HepG2 (cell line): ENCODE data around the gene EIF4H. TPM values are rescaled to one million over a fixed set of nuclear protein-coding genes. Genes with fewer than 3 reads are reported as not detected.

Source experiments
- ATAC-seq: fragments of 200-7000 bp; cut with Tn5 transposase; 3 replicates; pipeline ENCODE4 v1.9.1; 2020; ENCODE audit warnings: mild to moderate bottlenecking, moderate library complexity
- BruUV-seq: library from RNA; stranded (reverse); fragments of 400-500 nt; replicated peaks from 2 replicates; lab custom pipeline; 2021; lab: Mats Ljungman, UMichigan
- CTCF ChIA-PET: fragments of 300-600 bp; formaldehyde crosslinking; extraction: SDS; loops from one replicate; lab custom pipeline; 2021; ENCODE audit warnings: low total read pairs, inconsistent platforms, low intra/inter-chr PET ratio; lab: Yijun Ruan, JAX
- POLR2A ChIA-PET: fragments of 350-600 bp; sonication (Branson Sonifier 250); formaldehyde crosslinking; loops from one replicate; lab custom pipeline; 2020; ENCODE audit warnings: antibody characterized with exemption, inconsistent platforms; lab: Yijun Ruan, JAX
- DNase-seq: peaks from one replicate; pipeline ENCODE4 v3.0.0-alpha.2; 2015; ENCODE audit warnings: low spot score
- FAIRE-seq: peaks from 3 replicates; lab custom pipeline; 2011; peaks lifted over from hg19 to GRCh38; lab: Jason Lieb, UNC
- H2AFZ ChIP-seq: one replicate; pipeline ENCODE4 v1.6.1; 2011; ENCODE audit warnings: low read length, inconsistent platforms
- H3K27ac ChIP-seq: fragments of 300-600 bp; 3 replicates; pipeline ENCODE4 v1.8.0; 2011; ENCODE audit warnings: mixed run types, mild to moderate bottlenecking, mixed read lengths, low read length, inconsistent platforms; ENCODE audit not compliant: insufficient read depth; ENCODE audit errors: extremely low read length
- H3K27me3 ChIP-seq, 2 experiments: fragments of 200-600 bp in 1 of 2; 2 replicates in 1 of 2; 3 replicates in 1 of 2; pipeline versions ENCODE4 v1.6.0 to v1.8.0; 2011; ENCODE audit warnings: low read length in 2 of 2, mild to moderate bottlenecking in 2 of 2, moderate library complexity in 2 of 2, inconsistent platforms in 1 of 2; ENCODE audit not compliant: insufficient read depth in 2 of 2, control insufficient read depth in 1 of 2
- H3K36me3 ChIP-seq, 2 experiments: fragments of 200-600 bp in 1 of 2; replicated peaks in 1 of 2; 2 replicates in 1 of 2; 3 replicates in 1 of 2; pipeline versions ENCODE4 v1.5.1 to v1.8.0; 2011; ENCODE audit warnings: low read length in 2 of 2, inconsistent platforms in 1 of 2; ENCODE audit not compliant: insufficient read depth in 2 of 2, control insufficient read depth in 1 of 2
- H3K4me1 ChIP-seq: 2 replicates; pipeline ENCODE4 v1.5.1; 2012; ENCODE audit warnings: low read length, inconsistent platforms; ENCODE audit not compliant: insufficient read depth
- H3K4me2 ChIP-seq: 2 replicates; pipeline ENCODE4 v1.6.0; 2011; ENCODE audit warnings: low read depth, low read length, inconsistent platforms
- H3K4me3 ChIP-seq, 3 experiments: fragments of 200-600 bp in 1 of 3; sonication (generic), shearing (Covaris generic) in 1 of 3; replicated peaks in 1 of 3; 2 replicates each; pipeline ENCODE4 v1.5.1; 2011 to 2016; ENCODE audit warnings: low read length in 3 of 3, inconsistent platforms in 2 of 3, low read depth in 2 of 3, mild to moderate bottlenecking in 2 of 3, control low read depth in 1 of 3, mixed read lengths in 1 of 3; ENCODE audit not compliant: insufficient read depth in 1 of 3
- H3K79me2 ChIP-seq: one replicate; pipeline ENCODE4 v1.6.1; 2011; ENCODE audit warnings: low read length, inconsistent platforms; ENCODE audit not compliant: insufficient read depth
- H3K9ac ChIP-seq: 2 replicates; pipeline ENCODE4 v1.6.0; 2011; ENCODE audit warnings: mild to moderate bottlenecking, low read depth, low read length, inconsistent platforms; ENCODE audit not compliant: insufficient read depth
- H3K9me3 ChIP-seq: 2 replicates; pipeline ENCODE4 v1.5.1; 2012; ENCODE audit warnings: mild to moderate bottlenecking, low read length
- H4K20me1 ChIP-seq: 2 replicates; pipeline ENCODE4 v1.6.0; 2011; ENCODE audit warnings: inconsistent platforms, mild to moderate bottlenecking, low read length, moderate library complexity; ENCODE audit not compliant: insufficient read depth
- AGO2 ChIP-seq: fragments of 200-400 bp; formaldehyde crosslinking; optimal IDR thresholded peaks from 2 replicates; pipeline ENCODE3; 2017; ENCODE audit warnings: mild to moderate bottlenecking, low read depth, low read length, moderate library complexity
- ATRX ChIP-seq: sonication (generic); formaldehyde crosslinking; IDR thresholded peaks from 2 replicates; pipeline ENCODE4 v1.4.0; 2020; ENCODE audit warnings: missing genetic modification reagents, borderline replicate concordance
- BHLHE40 ChIP-seq: IDR thresholded peaks from 2 replicates; pipeline ENCODE4 v1.6.1; 2011; ENCODE audit warnings: low read length, improper control_type of control experiment
- CHCHD3 ChIP-seq: sonication (generic); formaldehyde crosslinking; IDR thresholded peaks from 2 replicates; pipeline ENCODE4 v1.8.0; 2022; ENCODE audit warnings: mild to moderate bottlenecking, missing genetic modification reagents, moderate library complexity
- ELF3 ChIP-seq: IDR thresholded peaks from 2 replicates; pipeline ENCODE4 v1.6.1; 2016; ENCODE audit warnings: missing genetic modification reagents, missing compliant biosample characterization
- KDM5B ChIP-seq: sonication (generic); formaldehyde crosslinking; IDR thresholded peaks from 2 replicates; pipeline ENCODE4 v1.4.0; 2020; ENCODE audit warnings: missing genetic modification reagents, mild to moderate bottlenecking, borderline replicate concordance
- MXI1 ChIP-seq: IDR thresholded peaks from 3 replicates; pipeline ENCODE4 v1.6.1; 2012; ENCODE audit warnings: low read depth, low read length, inconsistent platforms, borderline replicate concordance
- PHF21A ChIP-seq: sonication (generic); formaldehyde crosslinking; IDR thresholded peaks from 2 replicates; pipeline ENCODE4 v1.5.0; 2020; ENCODE audit warnings: mild to moderate bottlenecking, missing genetic modification reagents
- RFX3 ChIP-seq: IDR thresholded peaks from 2 replicates; pipeline ENCODE4 v1.6.1; 2016; ENCODE audit warnings: missing biosample characterization, missing genetic modification reagents
- RORA ChIP-seq: sonication (generic); formaldehyde crosslinking; IDR thresholded peaks from 2 replicates; pipeline ENCODE4 v1.5.0; 2020; ENCODE audit warnings: mild to moderate bottlenecking, missing genetic modification reagents, moderate library complexity
- SCMH1 ChIP-seq: sonication (generic); formaldehyde crosslinking; IDR thresholded peaks from 2 replicates; pipeline ENCODE4 v1.9.0; 2021; ENCODE audit warnings: missing genetic modification reagents, mild to moderate bottlenecking, borderline replicate concordance
- ZFP37 ChIP-seq: sonication (generic); formaldehyde crosslinking; IDR thresholded peaks from 2 replicates; pipeline ENCODE4 v1.4.0; 2020; ENCODE audit warnings: missing genetic modification reagents, borderline replicate concordance
- ZNF263 ChIP-seq: sonication (generic); formaldehyde crosslinking; IDR thresholded peaks from 2 replicates; pipeline ENCODE4 v1.4.0; 2020; ENCODE audit warnings: missing genetic modification reagents
- ZNF33A ChIP-seq: sonication (generic); formaldehyde crosslinking; IDR thresholded peaks from 2 replicates; pipeline ENCODE4 v1.5.1; 2020; ENCODE audit warnings: missing genetic modification reagents, mild to moderate bottlenecking, moderate library complexity, borderline replicate concordance
- ZNF619 ChIP-seq: sonication (generic); formaldehyde crosslinking; IDR thresholded peaks from 2 replicates; pipeline ENCODE4 v1.4.0; 2020; ENCODE audit warnings: mild to moderate bottlenecking, missing genetic modification reagents
- ZNF777 ChIP-seq: sonication (generic); formaldehyde crosslinking; IDR thresholded peaks from 2 replicates; pipeline ENCODE4 v1.4.0; 2020; ENCODE audit warnings: missing genetic modification reagents
- ZNF850 ChIP-seq: sonication (generic); formaldehyde crosslinking; conservative IDR thresholded peaks from 2 replicates; pipeline ENCODE4 v1.9.0; 2021; ENCODE audit warnings: mild to moderate bottlenecking, missing genetic modification reagents
- ZSCAN29 ChIP-seq: sonication (generic); formaldehyde crosslinking; conservative IDR thresholded peaks from 2 replicates; pipeline ENCODE4 v1.4.0; 2020; ENCODE audit warnings: mild to moderate bottlenecking, missing genetic modification reagents
- WGBS: methylation state at CpG from one replicate; pipeline ENCODE4 v1.1.6; 2017; ENCODE audit warnings: low lambda C conversion rate; 5-methylcytosine and 5-hydroxymethylcytosine counted together
- in situ Hi-C: cut with HindIII; loops from 2 replicates; pipeline ENCODE4 v1.10.0; 2017; ENCODE audit warnings: low pct_unique_long_range_greater_than_20kb; ENCODE audit not compliant: extremely low pct_ligation_motif_present
- intact Hi-C: fragments of 100-400 bp; cut with micrococcal nuclease; formaldehyde crosslinking; loops from one replicate; pipeline ENCODE4 v1.10.0; 2022; ENCODE audit not compliant: unreplicated experiment
- polyA plus RNA-seq, 8 experiments: library from polyadenylated mRNA; depleted of rRNA in 3 of 8; stranded (reverse) in 7 of 8; unstranded in 1 of 8; fragments of >200 nt; fragmentation: Illumina TruSeq in 4 of 8; extraction: Trizol in 4 of 8; gene quantifications; 2 replicates each; pipeline versions ENCODE4 v1.2.1 to v1.2.3, GENCODE V29; 2011 to 2016; ENCODE audit warnings: low read depth in 4 of 8, missing spikeins in 1 of 8, mixed read lengths in 1 of 8; ENCODE audit not compliant: insufficient read depth in 1 of 8
- total RNA-seq, 5 experiments: library from RNA; depleted of rRNA; stranded (reverse); fragments of >200 nt; fragmentation: Illumina TruSeq; extraction: Trizol; gene quantifications; 2 replicates each; pipeline ENCODE4 v1.2.3, GENCODE V29; 2016; ENCODE audit warnings: low read depth in 1 of 5
- TF ChIP-seq, protein P1 (sequence below): IDR thresholded peaks from 2 replicates; pipeline ENCODE4 v1.6.1; 2016

EIF4H gene
- total and polyA plus RNA-seq, 2 of the 13 experiments (the other 11 are each of a cell fraction or from before 2014, with no cell fraction given), result 232 to 321 TPM

GRCh38 chr7:74219416-74219815 lies 45.3 kb downstream of the EIF4H start:
- H3K27ac ChIP-seq, result no peak overlapping the region
- no peak for TF ChIP-seq BHLHE40
- 0 out of 2 replicates have a peak, but pooled peaks have one; percentile 4 for TF ChIP-seq KDM5B (CRISPR knock-in tag)
- TF ChIP-seq RORA (CRISPR knock-in tag), result no peak
- no peak for TF ChIP-seq ELF3 (CRISPR knock-in tag)
- TF ChIP-seq ZNF33A (CRISPR knock-in tag), result no peak
- TF ChIP-seq AGO2, result peak; percentile 37
- TF ChIP-seq, all 625 proteins: peak for 2
- BruUV-seq, result no TSS peak
- no peak overlapping the region for H3K4me2 ChIP-seq
- no peak overlapping the region for H3K4me3 ChIP-seq
- in situ Hi-C loops (loop anchor here (25.0 kb wide), 1 partner anchor 343 kb away; no protein-coding TSS in a partner anchor), intact Hi-C loops (no loop called here)
- H3K36me3 ChIP-seq, result no peaks in the 10 kb centered on the region
- no peak overlapping the region for H3K9ac ChIP-seq
- FAIRE-seq (no peak), DNase-seq (no peak), ATAC-seq (no peak)
- POLR2A ChIA-PET, result interaction anchor here (1.4 to 1.9 kb wide), 3 partner anchors 35 to 44 kb away, joined by 3 to 8 read pairs (median 6); partner anchors contain the start of gene RFC2
- peaks cover 39% of the 10 kb centered on the region for H3K4me1 ChIP-seq
- H3K9me3 ChIP-seq, result no peaks in the 10 kb centered on the region
- no peaks in the 10 kb centered on the region for H4K20me1 ChIP-seq
- no peak overlapping the region for H2AFZ ChIP-seq
- CTCF ChIA-PET, result no interaction called here
- WGBS, result 37% methylated on average over 2 of the region's 11 CpGs
- H3K27me3 ChIP-seq, result no peaks in the 10 kb centered on the region; a peak in 2 of 5 replicates
- no peaks in the 10 kb centered on the region for H3K79me2 ChIP-seq

DNA sequence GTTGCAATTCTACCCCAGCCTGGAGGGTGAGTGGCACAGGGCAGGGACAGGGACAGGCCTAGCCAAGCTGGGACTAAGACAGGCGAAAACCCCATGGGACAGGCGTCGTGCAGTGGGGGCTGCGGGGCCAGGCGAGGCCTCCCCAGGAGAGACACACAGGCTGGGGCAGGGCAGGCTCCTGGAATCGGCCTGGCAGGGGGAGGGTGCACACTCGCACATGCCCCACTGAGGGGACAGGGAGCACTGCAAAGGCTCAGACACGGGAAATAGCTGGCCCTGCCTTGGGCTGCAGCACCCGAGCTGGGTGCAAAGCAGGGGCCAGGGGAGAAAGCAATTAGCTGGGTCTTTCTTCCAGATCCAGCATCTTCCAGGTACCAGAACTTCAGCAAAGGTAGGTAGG lies 46.1 kb downstream of the EIF4H start:
- H3K4me3 ChIP-seq, result peak overlapping the region; percentile 28 to 66 (median 35); a peak in 4 of 6 replicates
- 0 out of 2 replicates have a peak, but pooled peaks have one; percentile 47 for TF ChIP-seq ZNF619 (CRISPR knock-in tag)
- TF ChIP-seq ZNF850 (CRISPR knock-in tag), result no peak
- TF ChIP-seq ZNF777 (CRISPR knock-in tag), result no peak
- TF ChIP-seq ZNF263 (CRISPR knock-in tag), result peak; percentile 87
- no peak for TF ChIP-seq PHF21A (CRISPR knock-in tag)
- no peak for TF ChIP-seq CHCHD3
- no peak for TF ChIP-seq ZSCAN29 (CRISPR knock-in tag)
- no peak for TF ChIP-seq MXI1
- TF ChIP-seq SCMH1 (CRISPR knock-in tag), result no peak
- TF ChIP-seq ATRX, result no peak
- TF ChIP-seq RFX3 (CRISPR knock-in tag), result no peak
- TF ChIP-seq, protein P1, sequence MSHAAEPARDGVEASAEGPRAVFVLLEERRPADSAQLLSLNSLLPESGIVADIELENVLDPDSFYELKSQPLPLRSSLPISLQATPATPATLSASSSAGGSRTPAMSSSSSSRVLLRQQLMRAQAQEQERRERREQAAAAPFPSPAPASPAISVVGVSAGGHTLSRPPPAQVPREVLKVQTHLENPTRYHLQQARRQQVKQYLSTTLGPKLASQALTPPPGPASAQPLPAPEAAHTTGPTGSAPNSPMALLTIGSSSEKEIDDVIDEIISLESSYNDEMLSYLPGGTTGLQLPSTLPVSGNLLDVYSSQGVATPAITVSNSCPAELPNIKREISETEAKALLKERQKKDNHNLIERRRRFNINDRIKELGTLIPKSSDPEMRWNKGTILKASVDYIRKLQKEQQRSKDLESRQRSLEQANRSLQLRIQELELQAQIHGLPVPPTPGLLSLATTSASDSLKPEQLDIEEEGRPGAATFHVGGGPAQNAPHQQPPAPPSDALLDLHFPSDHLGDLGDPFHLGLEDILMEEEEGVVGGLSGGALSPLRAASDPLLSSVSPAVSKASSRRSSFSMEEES (CRISPR knock-in tag), result no peak
- no peak for TF ChIP-seq ZFP37 (CRISPR knock-in tag)

More for the DNA sequence above, 46.1 kb downstream of the EIF4H start:
- Histone ChIP-seq H3K27me3 (no peaks in the 10 kb centered on the region; a peak in 2 of 5 replicates), H3K27ac (peak overlapping the region; percentile 59), H3K9ac (peak overlapping the region; percentile 38), H2AFZ (no peak overlapping the region), H3K79me2 (no peaks in the 10 kb centered on the region), H3K9me3 (no peaks in the 10 kb centered on the region), H3K4me2 (peak overlapping the region; percentile 79), H3K36me3 (no peaks in the 10 kb centered on the region; a peak in 1 of 5 replicates), H4K20me1 (no peaks in the 10 kb centered on the region), H3K4me1 (peaks cover 39% of the 10 kb centered on the region)
- no peak for FAIRE-seq
- CTCF ChIA-PET, result interaction anchor here (1.2 kb wide), 1 partner anchor 14 kb away, joined by 5 read pairs; no protein-coding TSS in a partner anchor
- POLR2A ChIA-PET, result interaction anchor here (0.7 to 1.9 kb wide), 11 partner anchors 10 to 161 kb away, joined by 3 to 8 read pairs (median 4); partner anchors contain the start of genes EIF4H, LAT2 and RFC2
- WGBS, result 7% methylated on average over 8 of the region's 9 CpGs
- intact Hi-C loops, result no loop called here
- TSS peak; percentile 63 for BruUV-seq
- no peak for DNase-seq
- ATAC-seq, result peak; percentile 50
- in situ Hi-C loops, result loop anchor here (25.0 kb wide), 1 partner anchor 342 kb away; no protein-coding TSS in a partner anchor
